GM19468 (cell line): ENCODE data around the gene MOB4.
"Not testable (repeated sequence)": the region's sequence is repeated elsewhere in the genome, so short reads cannot be mapped to it uniquely, and the experiment has no call there.

Source experiments
- ATAC-seq: cut with Tn5 transposase; IDR thresholded peaks from one replicate; pipeline ENCODE4 v1.9.1; 2021; ENCODE audit warnings: mild to moderate bottlenecking, moderate library complexity, moderate number of reproducible peaks; ENCODE audit not compliant: unreplicated experiment; ENCODE audit errors: extremely low read depth

The MOB4 gene

DNA sequence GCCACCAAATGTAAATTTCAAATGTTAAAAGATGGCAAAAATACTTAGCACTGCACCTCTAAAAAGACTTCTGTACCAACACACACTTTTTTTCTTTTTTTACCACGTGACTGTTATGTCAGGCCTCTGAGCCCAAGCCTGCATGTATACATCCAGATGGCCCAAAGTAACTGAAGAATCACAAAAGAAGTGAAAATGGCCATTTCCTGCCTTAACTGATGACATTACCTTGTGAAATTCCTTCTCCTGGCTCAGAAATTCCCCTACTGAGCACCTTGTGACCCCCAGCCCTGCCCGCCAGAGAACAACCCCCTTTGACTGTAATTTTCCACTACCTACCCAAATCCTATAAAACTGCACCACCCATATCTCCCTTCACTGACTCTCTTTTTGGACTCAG is 62.4 kb downstream of the MOB4 start:
- ATAC-seq: not testable (repeated sequence)

DNA sequence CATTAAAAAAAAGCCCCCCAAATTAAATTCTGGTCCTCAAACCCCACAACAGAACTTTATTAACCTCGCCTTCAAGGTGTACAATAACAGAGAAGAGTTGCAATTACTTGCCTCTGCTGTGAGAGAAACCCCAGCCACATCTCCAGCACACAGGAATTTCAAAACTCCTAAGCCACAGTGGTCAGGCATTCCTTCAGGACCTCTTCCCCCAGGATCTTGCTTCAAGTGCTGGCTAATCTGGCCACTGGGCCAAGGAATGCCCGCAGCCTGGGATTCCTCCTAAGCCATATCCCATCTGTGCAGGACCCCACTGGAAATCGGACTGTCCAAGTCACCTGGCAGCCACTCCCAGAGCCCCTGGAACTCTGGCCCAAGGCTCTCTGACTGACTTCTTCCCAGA is 64.3 kb downstream of the MOB4 start:
- ATAC-seq: not testable (repeated sequence)

DNA sequence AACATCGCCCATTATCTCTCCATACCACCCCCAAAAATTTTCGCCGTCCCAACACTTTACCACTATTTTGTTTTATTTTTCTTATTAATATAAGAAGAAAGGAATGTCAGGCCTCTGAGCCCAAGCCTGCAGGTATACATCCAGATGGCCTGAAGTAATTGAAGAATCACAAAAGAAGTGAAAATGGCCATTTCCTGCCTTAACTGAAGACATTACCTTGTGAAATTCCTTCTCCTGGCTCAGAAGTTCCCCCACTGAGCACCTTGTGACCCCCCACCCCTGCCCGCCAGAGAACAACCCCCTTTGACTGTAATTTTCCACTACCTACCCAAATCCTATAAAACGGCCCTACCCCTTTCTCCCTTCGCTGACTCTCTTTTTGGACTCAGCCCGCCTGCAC is 71.4 kb downstream of the MOB4 start:
- not testable (repeated sequence) for ATAC-seq

DNA sequence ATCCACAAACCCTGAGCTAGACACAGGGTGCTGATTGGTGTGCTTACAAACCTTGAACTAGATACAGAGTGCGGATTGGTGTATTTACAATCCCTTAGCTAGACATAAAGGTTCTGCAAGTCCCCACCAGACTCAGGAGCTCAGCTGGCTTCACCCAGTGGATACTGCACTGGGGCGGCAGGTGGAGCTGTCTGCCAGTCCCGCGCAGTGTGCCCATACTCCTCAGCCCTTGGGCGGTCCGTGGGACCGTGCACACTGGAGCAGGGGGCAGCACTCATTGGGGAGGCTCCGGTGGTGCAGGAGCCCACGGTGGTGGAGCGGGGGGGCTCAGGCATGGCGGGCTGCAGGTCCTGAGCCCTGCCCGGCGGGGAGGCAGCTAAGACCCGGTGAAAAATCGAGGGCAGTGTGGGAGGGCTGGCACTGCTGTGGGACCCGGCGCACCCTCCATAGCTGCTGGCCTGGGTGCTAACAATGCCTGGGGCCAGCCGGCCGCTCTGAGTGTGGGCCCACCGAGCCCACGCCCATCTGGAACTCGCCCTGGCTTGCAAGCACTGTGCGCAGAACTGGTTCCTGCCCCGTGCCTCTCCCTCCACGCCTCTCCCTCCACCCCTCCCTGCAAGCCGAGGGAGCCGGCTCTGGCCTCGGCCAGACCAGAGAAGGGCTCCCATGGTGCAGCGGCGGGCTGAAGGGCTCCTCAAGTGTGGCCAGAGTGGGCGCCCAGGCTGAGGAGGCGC is 75.6 kb downstream of the MOB4 start:
- no peak for ATAC-seq

DNA sequence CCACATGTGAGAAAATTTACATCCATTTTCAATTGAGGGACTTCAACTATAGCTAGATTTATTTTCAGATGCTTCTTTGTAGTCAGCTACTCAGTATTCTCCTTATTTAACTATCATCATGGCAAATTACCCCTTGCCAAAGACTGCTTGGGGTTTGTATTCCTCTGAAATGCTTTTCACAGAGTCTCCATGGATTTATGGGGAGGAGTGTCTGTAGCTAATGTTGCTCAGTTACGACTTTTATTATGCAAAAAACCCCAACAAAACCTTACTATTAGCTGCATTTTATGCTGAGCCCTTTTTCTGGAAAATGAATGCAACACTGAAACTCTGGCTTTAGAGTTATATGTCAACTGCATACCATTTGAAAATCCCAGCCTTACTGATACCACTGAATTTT is 80.9 kb downstream of the MOB4 start:
- ATAC-seq: no peak

DNA sequence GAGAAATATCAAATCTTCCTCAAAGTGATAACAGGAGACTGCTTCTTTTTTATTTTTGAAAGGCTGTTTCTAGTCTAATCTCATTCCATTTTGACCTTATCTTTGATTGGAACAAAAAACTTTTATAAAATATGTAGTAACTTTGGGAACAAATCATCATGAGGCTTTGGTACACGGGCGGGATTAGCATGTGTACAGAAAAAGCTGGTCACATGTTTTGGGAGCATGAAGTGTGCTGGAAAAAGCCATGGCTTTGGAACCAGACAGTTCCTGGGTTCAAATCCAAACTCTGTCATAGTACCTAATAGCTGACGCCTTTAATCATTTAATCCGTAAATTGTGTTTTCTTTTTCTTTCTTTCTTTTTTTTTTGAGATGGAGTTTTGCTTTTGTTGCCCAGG is 81.3 kb downstream of the MOB4 start:
- ATAC-seq: no peak

DNA sequence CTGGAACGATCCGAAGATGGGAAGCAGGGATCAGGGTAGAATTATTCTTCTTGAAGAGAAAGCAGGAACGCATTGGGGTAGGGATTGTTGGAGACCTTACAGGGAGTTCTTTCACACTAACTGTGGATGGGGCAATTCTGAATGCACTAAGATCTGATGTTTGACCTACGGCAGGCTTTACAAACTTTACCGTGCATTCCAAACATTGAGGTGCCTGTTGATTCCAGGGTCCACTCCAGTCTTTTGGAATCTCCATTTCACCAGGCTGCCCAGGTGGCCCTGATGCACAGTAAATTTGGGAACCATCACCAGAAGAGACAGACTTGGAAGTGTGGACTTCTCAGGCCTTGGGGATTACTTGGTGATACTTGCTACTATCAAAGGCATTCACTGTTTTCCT is 82.6 kb downstream of the MOB4 start:
- ATAC-seq: no peak

DNA sequence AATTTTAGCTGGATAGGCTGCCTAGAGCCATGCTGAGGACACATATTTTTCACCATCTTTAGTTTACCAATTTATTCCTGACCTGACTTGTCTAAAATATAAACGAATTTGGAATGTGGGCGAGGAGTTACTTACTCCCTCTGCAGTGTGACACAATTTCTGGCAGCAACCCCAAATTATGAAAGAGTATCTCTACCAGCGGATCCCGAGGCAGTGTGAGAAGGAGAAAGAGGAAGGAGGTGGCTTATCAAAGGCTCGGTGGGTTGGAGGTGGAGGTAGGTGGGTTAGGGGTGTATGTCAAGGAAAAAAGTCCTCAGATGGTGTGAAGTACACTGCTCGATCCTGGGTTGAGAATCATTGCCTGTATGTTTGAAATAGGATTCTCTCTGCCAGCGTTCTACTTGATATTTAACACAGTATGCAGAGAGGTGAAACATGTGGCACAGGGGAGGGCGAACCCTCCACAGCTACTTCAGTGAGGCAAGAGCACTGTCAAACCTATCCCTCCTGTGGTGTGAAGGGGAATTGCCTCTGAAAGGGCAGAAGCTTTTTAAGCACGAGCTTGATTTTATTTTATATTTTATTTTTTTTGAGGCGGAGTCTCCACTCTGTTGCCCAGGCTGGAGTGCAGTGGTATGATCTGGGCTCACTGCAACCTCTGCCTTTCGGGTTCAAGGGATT is 83.6 kb downstream of the MOB4 start:
- peak; percentile 69 for ATAC-seq

DNA sequence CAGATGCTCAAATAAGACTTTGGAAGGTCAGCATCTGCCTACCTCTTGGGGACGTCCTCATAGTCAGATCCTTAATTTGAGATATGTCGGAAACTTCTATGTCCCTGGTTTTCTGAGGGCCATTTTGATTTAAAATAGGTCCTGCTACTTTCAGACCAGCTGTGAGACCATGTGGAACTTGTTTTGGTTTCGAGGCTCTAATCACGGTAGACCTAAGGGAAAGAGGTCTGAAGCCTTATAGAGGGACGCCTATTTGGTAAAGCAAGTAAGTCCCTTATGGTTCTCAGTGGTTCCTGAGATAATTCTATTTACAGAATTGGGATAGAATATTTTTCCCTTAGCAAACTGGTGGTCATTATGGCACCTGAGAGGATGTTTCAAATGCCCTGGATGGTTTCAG is 84.4 kb downstream of the MOB4 start:
- ATAC-seq: peak; percentile 62

DNA sequence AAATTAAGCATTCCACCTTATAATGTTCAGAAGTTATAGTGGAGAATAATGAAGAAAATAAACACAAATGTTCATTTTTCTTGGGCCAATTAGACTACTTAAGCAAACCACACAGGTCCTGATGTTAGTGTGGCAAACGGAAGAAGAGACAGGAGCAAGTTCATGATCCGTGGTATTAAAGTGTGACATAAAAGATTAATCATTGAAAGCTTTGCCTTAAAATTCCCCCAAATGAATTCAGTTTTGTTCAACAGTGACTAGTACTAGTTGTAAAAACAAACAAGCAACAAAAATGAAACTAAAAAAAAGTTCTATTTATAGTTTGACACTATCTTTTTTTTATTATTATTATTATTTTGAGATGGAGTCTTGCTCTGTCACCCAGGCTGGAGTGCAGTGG is 85.9 kb downstream of the MOB4 start:
- ATAC-seq: no peak
